ENCODE measurements around the gene SYNDIG1. TPM values are rescaled to one million over a fixed set of nuclear protein-coding genes. Genes with fewer than 3 reads are reported as not detected.

The SYNDIG1 gene
- total RNA-seq, 4 donors from 2014 or later = 0.45 TPM; not detected in 3

- TF ChIP-seq POLR2A (IDR thresholded peaks at IDR 0.05) = no peak
- no peak for TF ChIP-seq CTCF (IDR thresholded peaks at IDR 0.05)
- H3K4me3 ChIP-seq (ENCODE audit: low read depth, poor library complexity, severe bottlenecking) = no peak overlapping the region
- intact Hi-C loops (cut with DNase I; ENCODE audit: low total_unique reads) = no loop called here
- WGBS, 2 donors = 82 to 90% methylated on average over 2 of the region's 2 CpGs
- DNase-seq (ENCODE audit: low spot score in 2 of 2) = no peak
These were observed 179.5 kb downstream of the SYNDIG1 start for GRCh38 chr20:24648919-24649318.

GRCh38 chr20:24649787-24650490, 180.5 kb downstream of the SYNDIG1 start:
- no peak for DNase-seq (ENCODE audit: low spot score in 2 of 2)
- TF ChIP-seq CTCF (IDR thresholded peaks at IDR 0.05) (no peak), POLR2A (IDR thresholded peaks at IDR 0.05) (no peak)
- 61% methylated on average over 11 of the region's 11 CpGs for WGBS, 2 donors
- intact Hi-C loops (cut with DNase I; ENCODE audit: low total_unique reads) = no loop called here
- no peak overlapping the region for H3K4me3 ChIP-seq (ENCODE audit: low read depth, poor library complexity, severe bottlenecking)

- intact Hi-C loops (cut with DNase I; ENCODE audit: low total_unique reads) = no loop called here
- TF ChIP-seq CTCF (IDR thresholded peaks at IDR 0.05) = no peak
- TF ChIP-seq POLR2A (IDR thresholded peaks at IDR 0.05) = no peak
- no peak for DNase-seq (ENCODE audit: low spot score in 2 of 2)
- H3K4me3 ChIP-seq (ENCODE audit: low read depth, poor library complexity, severe bottlenecking) = no peak overlapping the region
- WGBS, 2 donors = 56 to 67% methylated on average over 7 of the region's 7 CpGs
These were observed 181.9 kb downstream of the SYNDIG1 start for GRCh38 chr20:24651171-24651975.

- DNase-seq (ENCODE audit: low spot score in 2 of 2) = no peak
- 72 to 80% methylated on average over 4 of the region's 4 CpGs for WGBS, 2 donors
- intact Hi-C loops (cut with DNase I; ENCODE audit: low total_unique reads) = no loop called here
- no peak for TF ChIP-seq CTCF (IDR thresholded peaks at IDR 0.05)
- no peak for TF ChIP-seq POLR2A (IDR thresholded peaks at IDR 0.05)
- H3K4me3 ChIP-seq (ENCODE audit: low read depth, poor library complexity, severe bottlenecking) = no peak overlapping the region
These were observed 182.5 kb downstream of the SYNDIG1 start for GRCh38 chr20:24651976-24652345.

- intact Hi-C loops (cut with DNase I; ENCODE audit: low total_unique reads) = no loop called here
- 73 to 76% methylated on average over 5 of the region's 5 CpGs for WGBS, 2 donors
- no peak overlapping the region for H3K4me3 ChIP-seq (ENCODE audit: low read depth, poor library complexity, severe bottlenecking)
- TF ChIP-seq CTCF (IDR thresholded peaks at IDR 0.05) (no peak), POLR2A (IDR thresholded peaks at IDR 0.05) (no peak)
- no peak for DNase-seq (ENCODE audit: low spot score in 2 of 2)
These were observed 183.9 kb downstream of the SYNDIG1 start for GRCh38 chr20:24653306-24653705.

All from lower leg skin (tissue), 4 donors.